Smooth muscle cell (in vitro differentiated cells): ENCODE results near the gene DBF4B. TPM values are rescaled to one million over a fixed set of nuclear protein-coding genes. Genes with fewer than 3 reads are reported as not detected.

Experiments
- DNase-seq: peaks from one replicate; lab custom pipeline; 2025; ENCODE audit not compliant: unreplicated experiment; lab: John Stamatoyannopoulos, UW
- H2AFZ ChIP-seq: fragments of 200-600 bp; sonication (generic); 2 replicates; pipeline ENCODE4 v1.6.0; 2016; ENCODE audit warnings: antibody characterized with exemption, low read depth, mild to moderate bottlenecking
- H3F3A ChIP-seq: fragments of 200-600 bp; sonication (generic); 2 replicates; pipeline ENCODE4 v1.6.0; 2017; ENCODE audit warnings: antibody characterized with exemption, low read depth
- H3K27ac ChIP-seq: fragments of 200-600 bp; sonication (generic); 2 replicates; pipeline ENCODE4 v1.5.1; 2016; ENCODE audit warnings: low read depth, mild to moderate bottlenecking
- H3K27me3 ChIP-seq: fragments of 200-600 bp; sonication (generic); 2 replicates; pipeline ENCODE4 v1.6.1; 2016; ENCODE audit warnings: low read depth, mild to moderate bottlenecking
- H3K36me3 ChIP-seq: fragments of 200-600 bp; sonication (generic); 2 replicates; pipeline ENCODE4 v1.5.1; 2016; ENCODE audit warnings: low read depth
- H3K4me1 ChIP-seq: fragments of 200-600 bp; sonication (generic); 2 replicates; pipeline ENCODE4 v1.5.1; 2016; ENCODE audit warnings: low read depth
- H3K4me2 ChIP-seq: fragments of 200-600 bp; sonication (generic); 2 replicates; pipeline ENCODE4 v1.6.0; 2016; ENCODE audit warnings: mild to moderate bottlenecking
- H3K4me3 ChIP-seq: fragments of 200-600 bp; sonication (generic); 2 replicates; pipeline ENCODE4 v1.5.1; 2016; ENCODE audit warnings: mild to moderate bottlenecking
- H3K79me2 ChIP-seq: fragments of 200-600 bp; sonication (generic); 2 replicates; pipeline ENCODE4 v1.6.0; 2016; ENCODE audit warnings: low read depth, mild to moderate bottlenecking
- H3K9ac ChIP-seq: fragments of 200-600 bp; sonication (generic); 2 replicates; pipeline ENCODE4 v1.6.0; 2016; ENCODE audit warnings: low read depth
- H3K9me3 ChIP-seq: fragments of 200-600 bp; sonication (generic); replicated peaks from 2 replicates; pipeline ENCODE4 v1.5.1; 2016; ENCODE audit warnings: low read depth
- H4K20me1 ChIP-seq: fragments of 200-600 bp; sonication (generic); 2 replicates; pipeline ENCODE4 v1.6.0; 2016; ENCODE audit warnings: low read depth
- WGBS: methylation state at CpG from one replicate; pipeline ENCODE4 v1.1.7; 2016; ENCODE audit warnings: low lambda C conversion rate; 5-methylcytosine and 5-hydroxymethylcytosine counted together
- polyA plus RNA-seq: library from polyadenylated mRNA; unstranded; fragments of >200 nt; fragmentation: Nextera tagmentation; extraction: Ambion mirVana; gene quantifications from 2 replicates; pipeline ENCODE4 v1.2.1, GENCODE V29; 2016
- total RNA-seq: library from RNA; depleted of rRNA; stranded (reverse); fragments of >200 nt; gene quantifications from 2 replicates; pipeline ENCODE4 v1.2.3, GENCODE V29; 2014
- TF ChIP-seq, protein P1 (sequence below): fragments of 200-600 bp; sonication (generic); IDR thresholded peaks from 2 replicates; pipeline ENCODE4 v1.5.1; 2017; ENCODE audit warnings: borderline replicate concordance, mild to moderate bottlenecking, antibody characterized with exemption; ENCODE audit not compliant: insufficient read depth, poor library complexity, severe bottlenecking

The DBF4B gene
- total and polyA plus RNA-seq, 2 experiments from 2014 or later = 1.6 to 2.7 TPM

DNA sequence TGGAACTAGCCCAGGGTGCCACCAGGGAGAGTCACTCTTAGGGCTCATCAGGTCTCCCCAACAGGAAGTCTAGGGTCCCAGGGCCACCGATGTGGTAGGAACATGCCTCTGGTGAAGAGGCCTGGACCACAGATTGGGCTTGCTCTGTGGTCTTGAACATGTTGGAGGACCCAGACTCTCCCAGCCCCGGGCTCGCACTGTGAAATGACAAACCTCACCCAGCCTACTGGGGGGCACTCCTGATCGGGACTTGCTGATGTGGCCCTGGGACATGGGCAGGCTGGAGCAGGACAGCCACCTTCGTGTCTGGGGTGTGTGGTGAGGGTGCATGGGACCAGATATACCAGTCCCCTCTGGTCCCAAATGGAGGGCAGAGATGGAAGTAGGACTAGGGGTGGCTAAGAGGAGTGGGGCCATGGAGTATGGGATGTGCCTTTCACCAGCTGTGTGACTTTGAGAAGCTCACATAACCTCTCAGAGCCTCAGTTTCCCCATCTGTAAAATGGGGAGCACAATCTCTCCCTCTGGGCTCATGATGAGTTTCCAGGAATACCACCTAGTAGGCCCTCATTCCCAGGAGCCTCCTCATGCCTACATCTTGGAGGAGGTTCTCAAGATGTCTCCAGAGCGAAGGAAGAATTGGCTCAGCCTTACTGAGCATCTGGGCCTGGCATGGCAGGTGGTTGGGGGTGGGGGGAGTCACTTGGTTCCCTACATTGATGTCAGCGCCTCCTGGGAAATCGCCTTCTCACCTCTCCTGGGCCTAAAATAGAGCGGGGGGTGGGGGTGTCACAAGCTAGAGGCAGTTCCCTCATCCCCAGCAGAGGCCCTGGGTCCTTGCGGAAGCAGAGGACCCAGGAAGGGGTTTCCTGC is 48.8 kb downstream of the DBF4B start:
- H2AFZ ChIP-seq = no peak overlapping the region
- no peak overlapping the region for H3K9ac ChIP-seq
- H3K27me3 ChIP-seq = peaks cover 47% of the 10 kb centered on the region
- H3K79me2 ChIP-seq = no peaks in the 10 kb centered on the region
- H3K4me3 ChIP-seq = no peak overlapping the region
- no peaks in the 10 kb centered on the region for H3F3A ChIP-seq
- no peak overlapping the region for H3K4me2 ChIP-seq
- no peaks in the 10 kb centered on the region for H4K20me1 ChIP-seq
- H3K4me1 ChIP-seq = peaks cover 9% of the 10 kb centered on the region
- no peaks in the 10 kb centered on the region for H3K9me3 ChIP-seq
- H3K36me3 ChIP-seq = no peaks in the 10 kb centered on the region
- no peak overlapping the region for H3K27ac ChIP-seq
- 92% methylated on average over 10 of the region's 10 CpGs for WGBS
- DNase-seq = no peak
- TF ChIP-seq, protein P1, sequence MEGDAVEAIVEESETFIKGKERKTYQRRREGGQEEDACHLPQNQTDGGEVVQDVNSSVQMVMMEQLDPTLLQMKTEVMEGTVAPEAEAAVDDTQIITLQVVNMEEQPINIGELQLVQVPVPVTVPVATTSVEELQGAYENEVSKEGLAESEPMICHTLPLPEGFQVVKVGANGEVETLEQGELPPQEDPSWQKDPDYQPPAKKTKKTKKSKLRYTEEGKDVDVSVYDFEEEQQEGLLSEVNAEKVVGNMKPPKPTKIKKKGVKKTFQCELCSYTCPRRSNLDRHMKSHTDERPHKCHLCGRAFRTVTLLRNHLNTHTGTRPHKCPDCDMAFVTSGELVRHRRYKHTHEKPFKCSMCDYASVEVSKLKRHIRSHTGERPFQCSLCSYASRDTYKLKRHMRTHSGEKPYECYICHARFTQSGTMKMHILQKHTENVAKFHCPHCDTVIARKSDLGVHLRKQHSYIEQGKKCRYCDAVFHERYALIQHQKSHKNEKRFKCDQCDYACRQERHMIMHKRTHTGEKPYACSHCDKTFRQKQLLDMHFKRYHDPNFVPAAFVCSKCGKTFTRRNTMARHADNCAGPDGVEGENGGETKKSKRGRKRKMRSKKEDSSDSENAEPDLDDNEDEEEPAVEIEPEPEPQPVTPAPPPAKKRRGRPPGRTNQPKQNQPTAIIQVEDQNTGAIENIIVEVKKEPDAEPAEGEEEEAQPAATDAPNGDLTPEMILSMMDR = no peak

- H4K20me1 ChIP-seq = no peaks in the 10 kb centered on the region
- H3K4me1 ChIP-seq = peaks cover 9% of the 10 kb centered on the region
- H3F3A ChIP-seq = no peaks in the 10 kb centered on the region
- H2AFZ ChIP-seq = no peak overlapping the region
- peaks cover 48% of the 10 kb centered on the region for H3K27me3 ChIP-seq
- H3K79me2 ChIP-seq = no peaks in the 10 kb centered on the region
- no peak overlapping the region for H3K27ac ChIP-seq
- no peaks in the 10 kb centered on the region for H3K9me3 ChIP-seq
- H3K36me3 ChIP-seq = no peaks in the 10 kb centered on the region
- H3K4me3 ChIP-seq = no peak overlapping the region
- no peak overlapping the region for H3K4me2 ChIP-seq
- no peak overlapping the region for H3K9ac ChIP-seq
- WGBS = 67% methylated on average over 5 of the region's 5 CpGs
- no peak for DNase-seq
- TF ChIP-seq, protein P1 = no peak
These were observed 49.5 kb downstream of the DBF4B start for GRCh38 chr17:44757918-44758413.

GRCh38 chr17:44758414-44759085 is 50.1 kb downstream of the DBF4B start, which contains the start of gene ADAM11:
ADAM11 (plus strand) TSS chr17:44758988; CDS start chr17:44759200, 212 bp downstream.
- Histone ChIP-seq H3K79me2 (no peaks in the 10 kb centered on the region), H3K9me3 (no peaks in the 10 kb centered on the region), H4K20me1 (no peaks in the 10 kb centered on the region), H3K27me3 (peaks cover 48% of the 10 kb centered on the region), H3K27ac (no peak within 1 kb of the TSS), H3K36me3 (no peaks in the 10 kb centered on the region), H3K4me1 (peaks cover 9% of the 10 kb centered on the region), H3K9ac (no peak within 1 kb of the TSS), H3F3A (no peaks in the 10 kb centered on the region), H3K4me2 (peak within 1 kb of the TSS; percentile 89), H2AFZ (no peak within 1 kb of the TSS), H3K4me3 (peak within 1 kb of the TSS; percentile 47)
- DNase-seq = no peak
- TF ChIP-seq, protein P1 = no peak
- 15% methylated on average over 22 of the region's 74 CpGs for WGBS
